Subcutaneous adipose tissue (tissue), 4 donors: Measurements from ENCODE around the gene EIF4E. TPM values are rescaled to one million over a fixed set of nuclear protein-coding genes. Genes with fewer than 3 reads are reported as not detected.

Experiments
- total RNA-seq, 4 donors: library from RNA; depleted of rRNA; stranded (reverse); fragments of >200 nt; gene quantifications; one replicate each; pipeline ENCODE4 v1.1.0, GENCODE V29; 2016
- TF ChIP-seq, protein P1 (sequence below): fragments of 450-650 bp; IDR thresholded peaks from one replicate; pipeline ENCODE4 v1.5.1; 2016; ENCODE audit warnings: low read depth, mild to moderate bottlenecking, control low read depth, antibody characterized with exemption, moderate library complexity

Gene EIF4E
- total RNA-seq, 4 donors from 2014 or later, result 37.1 to 96.4 (median 56.9) TPM

DNA sequence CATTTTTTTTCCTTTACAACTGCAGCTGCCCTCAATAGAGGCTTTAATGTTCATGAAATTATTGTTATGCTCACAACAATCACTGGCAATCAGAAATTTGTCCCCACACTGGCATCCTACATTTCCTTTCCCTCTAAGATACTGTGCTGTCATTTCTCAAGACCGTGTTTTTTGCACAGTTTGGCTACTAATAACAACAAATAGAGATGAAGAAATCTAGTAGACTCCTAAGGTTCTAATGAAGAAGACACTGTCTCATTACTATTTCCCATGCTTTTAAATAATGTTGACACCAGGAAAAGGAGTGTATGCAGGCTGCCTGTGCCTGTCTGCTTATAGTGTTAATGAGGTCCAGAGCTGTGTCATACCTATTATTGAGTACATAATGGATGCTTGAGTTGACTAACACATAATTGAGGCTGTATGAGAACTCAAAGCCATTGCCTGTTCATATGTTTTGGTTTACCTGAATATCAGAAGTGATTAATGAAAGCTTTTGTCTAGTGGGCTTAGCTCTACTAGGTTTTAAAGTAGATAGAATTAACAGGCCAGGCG, 1.5 kb upstream of the EIF4E start:
- TF ChIP-seq, protein P1, sequence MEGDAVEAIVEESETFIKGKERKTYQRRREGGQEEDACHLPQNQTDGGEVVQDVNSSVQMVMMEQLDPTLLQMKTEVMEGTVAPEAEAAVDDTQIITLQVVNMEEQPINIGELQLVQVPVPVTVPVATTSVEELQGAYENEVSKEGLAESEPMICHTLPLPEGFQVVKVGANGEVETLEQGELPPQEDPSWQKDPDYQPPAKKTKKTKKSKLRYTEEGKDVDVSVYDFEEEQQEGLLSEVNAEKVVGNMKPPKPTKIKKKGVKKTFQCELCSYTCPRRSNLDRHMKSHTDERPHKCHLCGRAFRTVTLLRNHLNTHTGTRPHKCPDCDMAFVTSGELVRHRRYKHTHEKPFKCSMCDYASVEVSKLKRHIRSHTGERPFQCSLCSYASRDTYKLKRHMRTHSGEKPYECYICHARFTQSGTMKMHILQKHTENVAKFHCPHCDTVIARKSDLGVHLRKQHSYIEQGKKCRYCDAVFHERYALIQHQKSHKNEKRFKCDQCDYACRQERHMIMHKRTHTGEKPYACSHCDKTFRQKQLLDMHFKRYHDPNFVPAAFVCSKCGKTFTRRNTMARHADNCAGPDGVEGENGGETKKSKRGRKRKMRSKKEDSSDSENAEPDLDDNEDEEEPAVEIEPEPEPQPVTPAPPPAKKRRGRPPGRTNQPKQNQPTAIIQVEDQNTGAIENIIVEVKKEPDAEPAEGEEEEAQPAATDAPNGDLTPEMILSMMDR, result no peak

DNA sequence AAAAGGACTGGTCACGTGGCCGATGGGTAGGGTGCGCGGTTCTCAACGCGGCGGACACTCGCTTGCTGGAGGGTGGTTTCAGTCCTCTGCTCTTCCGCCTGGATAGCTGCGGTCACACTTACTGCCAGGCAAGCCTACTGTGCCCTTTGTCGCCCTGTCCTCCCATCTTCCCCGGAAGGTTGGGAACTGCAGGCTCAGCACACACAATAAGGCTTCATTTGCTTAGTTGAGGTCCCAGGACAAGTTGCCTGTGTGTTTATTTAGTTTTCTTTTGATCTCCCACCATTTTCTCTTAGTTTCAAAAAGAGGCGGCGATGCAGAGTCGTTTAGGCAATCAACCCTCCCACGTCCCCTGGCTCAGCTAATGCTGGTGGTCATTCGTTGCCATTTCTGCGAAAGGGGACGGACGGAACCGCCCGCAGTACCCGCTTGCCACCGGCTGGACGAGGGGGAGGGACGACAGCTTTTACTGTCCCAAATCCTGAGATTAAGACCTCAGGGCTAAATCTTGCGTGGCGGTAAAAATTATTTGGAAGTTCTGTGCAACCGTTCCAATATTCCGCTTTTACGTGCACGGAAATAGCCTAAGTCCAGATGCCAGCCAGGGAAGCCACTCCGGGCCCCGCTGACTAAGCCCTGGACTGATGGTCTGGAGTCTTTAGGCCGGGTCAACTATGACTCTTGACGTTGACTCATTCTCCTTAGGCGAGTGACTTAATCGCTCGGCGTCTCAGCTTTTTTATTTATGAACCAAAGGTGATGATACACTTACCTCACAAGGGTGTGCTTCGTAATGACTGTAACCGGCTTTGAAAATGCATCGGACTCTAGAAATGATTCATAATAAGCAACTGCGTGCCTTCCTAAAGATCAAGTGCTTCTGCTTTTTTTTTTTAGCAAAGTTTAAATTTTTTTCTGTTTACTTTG, 671 bp upstream of the EIF4E start:
- TF ChIP-seq, protein P1, result no peak

DNA sequence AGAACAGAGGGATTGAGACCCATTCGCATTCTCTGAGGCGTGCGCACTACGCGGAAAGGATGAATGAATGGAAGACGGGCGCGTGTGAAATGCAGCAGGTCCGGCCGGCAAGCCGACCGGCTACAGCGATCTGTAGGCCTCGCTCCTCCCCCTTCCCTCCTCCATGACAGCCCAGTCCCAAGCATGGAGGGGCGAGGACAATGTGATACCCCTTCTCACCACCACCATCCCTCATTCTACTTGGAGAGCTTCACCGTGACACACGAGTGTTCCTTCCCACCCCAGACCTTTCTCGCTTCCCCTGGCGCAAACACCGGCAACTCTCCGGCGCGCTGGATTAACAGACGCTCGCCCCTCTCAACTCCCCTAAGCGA, 815 bp downstream of the EIF4E start:
- TF ChIP-seq, protein P1, result no peak

DNA sequence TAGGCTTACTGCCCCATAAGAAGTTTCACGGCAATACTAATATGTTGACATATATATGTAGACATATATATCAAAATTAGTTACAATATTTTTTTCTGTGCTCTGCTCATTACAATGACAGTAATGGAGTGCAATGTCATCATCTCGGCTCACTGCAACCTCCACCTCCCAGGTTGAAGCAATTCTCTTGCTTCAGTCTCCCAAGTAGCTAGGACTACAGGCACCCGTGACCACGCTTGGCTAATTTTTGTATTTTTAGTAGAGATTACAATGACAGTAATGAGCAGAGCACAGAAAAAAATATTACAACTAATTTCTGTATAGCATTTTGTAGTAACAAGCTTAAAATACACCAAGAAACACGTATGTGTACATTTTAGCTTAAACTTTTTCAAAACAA, 7.6 kb downstream of the EIF4E start:
- TF ChIP-seq, protein P1, result no peak

DNA sequence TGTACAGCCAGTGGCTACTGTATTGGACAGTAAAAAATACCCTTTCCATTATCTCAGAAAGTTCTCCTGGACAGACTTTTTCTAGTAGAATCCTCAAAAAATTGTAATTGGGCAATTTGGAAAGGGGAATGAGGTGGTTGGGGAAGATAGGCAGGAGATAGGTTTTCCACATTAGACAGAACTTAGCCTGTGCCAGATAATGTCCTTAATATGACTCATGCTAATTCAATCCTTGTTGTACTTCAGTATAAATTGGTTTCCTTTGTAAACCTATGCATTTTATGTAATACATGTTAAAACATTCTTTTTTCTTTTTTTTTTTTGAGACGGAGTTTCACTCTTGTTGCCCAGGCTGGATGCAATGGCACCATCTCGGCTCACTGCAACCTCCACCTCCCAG, 8.9 kb downstream of the EIF4E start:
- TF ChIP-seq, protein P1, result no peak

DNA sequence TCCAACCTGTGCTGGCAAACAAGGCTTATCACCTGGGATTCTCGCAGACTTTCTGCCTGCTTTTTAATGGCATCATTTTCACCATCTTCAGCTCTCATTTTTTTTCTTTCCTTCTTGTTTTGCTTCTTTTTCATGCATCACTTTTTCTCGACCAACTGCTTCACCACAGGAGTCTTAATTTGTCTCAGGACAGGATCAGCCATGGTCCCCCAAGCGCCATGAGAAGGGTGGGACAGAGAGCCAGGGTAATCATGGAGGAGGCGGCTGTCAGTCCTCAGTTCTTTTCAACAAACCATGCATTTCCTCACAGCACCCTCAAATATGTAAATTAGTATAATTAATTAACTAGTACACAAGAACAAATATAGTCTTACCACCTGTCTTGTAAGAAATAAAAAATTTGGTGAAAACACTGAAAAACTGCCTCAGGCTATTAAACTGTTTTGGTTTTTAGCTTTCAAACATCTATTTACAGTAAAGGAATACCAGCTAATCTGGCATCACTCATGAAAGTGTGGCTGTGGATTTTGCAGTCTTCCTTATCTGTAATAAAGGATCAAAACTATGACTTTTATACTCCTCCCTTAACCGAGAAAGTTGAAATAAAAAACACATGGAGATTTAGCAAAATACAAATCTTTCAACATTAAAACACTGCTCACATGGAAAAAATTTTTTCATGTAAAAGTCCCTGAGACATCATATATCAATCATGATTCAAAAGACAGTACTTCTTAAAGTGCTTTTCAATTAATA, 19.1 kb downstream of the EIF4E start:
- TF ChIP-seq, protein P1, result no peak
